ENCODE measurements around the gene ZNF106. TPM values are rescaled to one million over a fixed set of nuclear protein-coding genes. Genes with fewer than 3 reads are reported as not detected.

ZNF106 gene
- total RNA-seq, 1 experiment from 2014 or later, result 58.2 TPM

DNA sequence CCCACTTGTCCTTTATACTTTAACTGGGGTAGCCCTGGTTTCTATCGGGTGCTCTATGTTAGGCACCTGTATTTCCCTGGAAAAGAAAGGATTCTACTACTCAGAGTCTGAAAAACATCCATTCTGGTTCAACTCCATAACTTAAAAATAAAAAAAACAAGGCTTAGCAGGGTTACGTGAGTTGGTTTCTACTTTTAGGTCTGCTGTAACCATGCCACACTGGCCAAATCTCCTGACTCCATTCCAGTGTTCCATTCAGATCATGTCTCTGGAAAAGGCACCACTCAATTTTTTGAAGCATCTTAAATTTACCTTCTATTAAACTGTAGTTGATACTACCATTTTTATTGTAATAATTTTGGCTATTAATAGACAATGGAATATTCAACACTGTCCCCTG is 69.6 kb downstream of the ZNF106 start (continued):
- TF ChIP-seq, protein P1, sequence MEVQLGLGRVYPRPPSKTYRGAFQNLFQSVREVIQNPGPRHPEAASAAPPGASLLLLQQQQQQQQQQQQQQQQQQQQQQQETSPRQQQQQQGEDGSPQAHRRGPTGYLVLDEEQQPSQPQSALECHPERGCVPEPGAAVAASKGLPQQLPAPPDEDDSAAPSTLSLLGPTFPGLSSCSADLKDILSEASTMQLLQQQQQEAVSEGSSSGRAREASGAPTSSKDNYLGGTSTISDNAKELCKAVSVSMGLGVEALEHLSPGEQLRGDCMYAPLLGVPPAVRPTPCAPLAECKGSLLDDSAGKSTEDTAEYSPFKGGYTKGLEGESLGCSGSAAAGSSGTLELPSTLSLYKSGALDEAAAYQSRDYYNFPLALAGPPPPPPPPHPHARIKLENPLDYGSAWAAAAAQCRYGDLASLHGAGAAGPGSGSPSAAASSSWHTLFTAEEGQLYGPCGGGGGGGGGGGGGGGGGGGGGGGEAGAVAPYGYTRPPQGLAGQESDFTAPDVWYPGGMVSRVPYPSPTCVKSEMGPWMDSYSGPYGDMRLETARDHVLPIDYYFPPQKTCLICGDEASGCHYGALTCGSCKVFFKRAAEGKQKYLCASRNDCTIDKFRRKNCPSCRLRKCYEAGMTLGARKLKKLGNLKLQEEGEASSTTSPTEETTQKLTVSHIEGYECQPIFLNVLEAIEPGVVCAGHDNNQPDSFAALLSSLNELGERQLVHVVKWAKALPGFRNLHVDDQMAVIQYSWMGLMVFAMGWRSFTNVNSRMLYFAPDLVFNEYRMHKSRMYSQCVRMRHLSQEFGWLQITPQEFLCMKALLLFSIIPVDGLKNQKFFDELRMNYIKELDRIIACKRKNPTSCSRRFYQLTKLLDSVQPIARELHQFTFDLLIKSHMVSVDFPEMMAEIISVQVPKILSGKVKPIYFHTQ (CRISPR knock-in tag; IDR thresholded peaks at IDR 0.05), result no peak

DNA sequence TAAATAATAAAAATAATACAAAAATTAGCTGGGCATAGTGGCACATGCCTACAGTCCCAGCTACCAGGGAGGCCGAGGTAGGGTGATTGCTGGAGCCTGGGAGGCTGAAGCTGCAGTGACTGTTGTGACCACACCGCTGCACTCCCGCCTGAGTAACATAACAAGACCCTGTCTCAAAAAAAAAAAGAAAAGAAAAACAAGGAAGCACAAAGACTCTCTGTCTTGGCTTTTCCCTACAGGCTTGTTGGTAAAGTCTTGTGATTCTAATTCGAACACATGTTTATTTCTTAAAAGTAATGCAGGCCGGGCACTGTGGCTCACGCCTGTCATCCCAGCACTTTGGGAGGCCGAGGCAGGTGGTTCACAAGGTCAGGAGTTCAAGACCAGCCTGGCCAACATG is 71.6 kb downstream of the ZNF106 start:
- ChIA-PET POLR2A (no interaction called here), CTCF (no interaction called here)
- no peak for DNase-seq (ENCODE audit: low spot score)
- Mint-ChIP-seq H3K36me3 (peaks cover 52% of the 10 kb centered on the region), H3K9me3 (no peaks in the 10 kb centered on the region), H3K4me1 (no peaks in the 10 kb centered on the region), H3K27ac (no peak overlapping the region), H3K4me3 (no peak overlapping the region), H3K27me3 (ENCODE audit: low read depth) (no peaks in the 10 kb centered on the region)
- TF ChIP-seq FOXJ3 (CRISPR knock-in tag; IDR thresholded peaks at IDR 0.05; ENCODE audit: borderline replicate concordance), result no peak
- TF ChIP-seq ZNF416 (CRISPR knock-in tag; IDR thresholded peaks at IDR 0.05), result no peak
- TF ChIP-seq JUN (CRISPR knock-in tag; IDR thresholded peaks at IDR 0.05), result no peak
- TF ChIP-seq, protein P2, sequence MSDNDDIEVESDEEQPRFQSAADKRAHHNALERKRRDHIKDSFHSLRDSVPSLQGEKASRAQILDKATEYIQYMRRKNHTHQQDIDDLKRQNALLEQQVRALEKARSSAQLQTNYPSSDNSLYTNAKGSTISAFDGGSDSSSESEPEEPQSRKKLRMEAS (CRISPR knock-in tag; IDR thresholded peaks at IDR 0.05), result no peak
- no peak for TF ChIP-seq SMAD3 (CRISPR knock-in tag; IDR thresholded peaks at IDR 0.05; ENCODE audit: borderline replicate concordance)
- no peak for TF ChIP-seq ZNF232 (CRISPR knock-in tag; IDR thresholded peaks at IDR 0.05)
- no peak for TF ChIP-seq ZNF423 (CRISPR knock-in tag; IDR thresholded peaks at IDR 0.05)
- TF ChIP-seq ZBTB21 (CRISPR knock-in tag; IDR thresholded peaks at IDR 0.05; ENCODE audit: borderline replicate concordance), result no peak
- TF ChIP-seq, protein P3, sequence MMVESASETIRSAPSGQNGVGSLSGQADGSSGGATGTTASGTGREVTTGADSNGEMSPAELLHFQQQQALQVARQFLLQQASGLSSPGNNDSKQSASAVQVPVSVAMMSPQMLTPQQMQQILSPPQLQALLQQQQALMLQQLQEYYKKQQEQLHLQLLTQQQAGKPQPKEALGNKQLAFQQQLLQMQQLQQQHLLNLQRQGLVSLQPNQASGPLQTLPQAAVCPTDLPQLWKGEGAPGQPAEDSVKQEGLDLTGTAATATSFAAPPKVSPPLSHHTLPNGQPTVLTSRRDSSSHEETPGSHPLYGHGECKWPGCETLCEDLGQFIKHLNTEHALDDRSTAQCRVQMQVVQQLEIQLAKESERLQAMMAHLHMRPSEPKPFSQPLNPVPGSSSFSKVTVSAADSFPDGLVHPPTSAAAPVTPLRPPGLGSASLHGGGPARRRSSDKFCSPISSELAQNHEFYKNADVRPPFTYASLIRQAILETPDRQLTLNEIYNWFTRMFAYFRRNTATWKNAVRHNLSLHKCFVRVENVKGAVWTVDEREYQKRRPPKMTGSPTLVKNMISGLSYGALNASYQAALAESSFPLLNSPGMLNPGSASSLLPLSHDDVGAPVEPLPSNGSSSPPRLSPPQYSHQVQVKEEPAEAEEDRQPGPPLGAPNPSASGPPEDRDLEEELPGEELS (CRISPR knock-in tag; IDR thresholded peaks at IDR 0.05), result no peak
- no peak for TF ChIP-seq RORB (CRISPR knock-in tag; IDR thresholded peaks at IDR 0.05)
- TF ChIP-seq, protein P4, sequence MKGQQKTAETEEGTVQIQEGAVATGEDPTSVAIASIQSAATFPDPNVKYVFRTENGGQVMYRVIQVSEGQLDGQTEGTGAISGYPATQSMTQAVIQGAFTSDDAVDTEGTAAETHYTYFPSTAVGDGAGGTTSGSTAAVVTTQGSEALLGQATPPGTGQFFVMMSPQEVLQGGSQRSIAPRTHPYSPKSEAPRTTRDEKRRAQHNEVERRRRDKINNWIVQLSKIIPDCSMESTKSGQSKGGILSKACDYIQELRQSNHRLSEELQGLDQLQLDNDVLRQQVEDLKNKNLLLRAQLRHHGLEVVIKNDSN (CRISPR knock-in tag; IDR thresholded peaks at IDR 0.05), result no peak
- TF ChIP-seq, protein P5, sequence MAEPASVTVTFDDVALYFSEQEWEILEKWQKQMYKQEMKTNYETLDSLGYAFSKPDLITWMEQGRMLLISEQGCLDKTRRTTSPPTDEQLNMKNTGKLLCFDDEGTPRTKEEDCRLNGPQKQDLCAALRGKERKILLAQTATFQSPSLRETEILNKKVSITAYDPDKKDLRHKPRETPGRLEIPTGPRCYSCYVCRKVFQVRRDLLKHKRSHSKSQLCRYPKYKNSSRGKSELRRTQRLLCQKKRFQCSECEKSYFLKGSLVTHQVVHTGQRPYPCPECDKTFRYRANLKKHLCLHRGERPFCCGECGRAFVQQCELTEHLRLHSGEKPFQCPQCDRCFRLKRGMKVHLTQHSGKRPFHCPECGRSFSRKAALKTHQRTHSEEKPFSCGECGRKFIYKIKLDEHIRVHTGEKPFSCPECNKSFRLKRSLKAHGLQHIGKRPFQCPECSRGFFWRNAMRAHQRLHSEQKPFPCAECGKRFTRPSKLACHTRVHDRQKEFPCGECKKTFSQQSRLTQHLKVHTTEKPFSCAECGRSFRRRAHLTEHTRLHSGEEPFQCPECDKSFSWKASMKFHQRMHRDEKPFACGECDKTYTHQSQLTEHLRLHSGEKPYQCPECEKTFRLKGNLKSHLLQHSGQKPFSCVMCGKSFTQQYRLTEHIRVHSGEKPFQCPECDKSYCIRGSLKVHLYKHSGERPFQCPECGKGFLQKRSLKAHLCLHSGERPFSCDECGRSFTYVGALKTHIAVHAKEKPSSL (CRISPR knock-in tag; conservative IDR thresholded peaks at IDR 0.05), result no peak
- no peak for TF ChIP-seq GRHL2 (CRISPR knock-in tag; IDR thresholded peaks at IDR 0.05; ENCODE audit: insufficient replicate concordance, severe bottlenecking)
- no peak for TF ChIP-seq ZNF121 (CRISPR knock-in tag; IDR thresholded peaks at IDR 0.05)
- no peak for TF ChIP-seq EMX1 (CRISPR knock-in tag; IDR thresholded peaks at IDR 0.05)
- TF ChIP-seq, protein P6, sequence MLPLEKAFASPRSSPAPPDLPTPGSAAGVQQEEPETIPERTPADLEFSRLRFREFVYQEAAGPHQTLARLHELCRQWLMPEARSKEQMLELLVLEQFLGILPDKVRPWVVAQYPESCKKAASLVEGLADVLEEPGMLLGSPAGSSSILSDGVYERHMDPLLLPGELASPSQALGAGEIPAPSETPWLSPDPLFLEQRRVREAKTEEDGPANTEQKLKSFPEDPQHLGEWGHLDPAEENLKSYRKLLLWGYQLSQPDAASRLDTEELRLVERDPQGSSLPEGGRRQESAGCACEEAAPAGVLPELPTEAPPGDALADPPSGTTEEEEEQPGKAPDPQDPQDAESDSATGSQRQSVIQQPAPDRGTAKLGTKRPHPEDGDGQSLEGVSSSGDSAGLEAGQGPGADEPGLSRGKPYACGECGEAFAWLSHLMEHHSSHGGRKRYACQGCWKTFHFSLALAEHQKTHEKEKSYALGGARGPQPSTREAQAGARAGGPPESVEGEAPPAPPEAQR (CRISPR knock-in tag; IDR thresholded peaks at IDR 0.05), result no peak
- TF ChIP-seq NFYB (CRISPR knock-in tag; conservative IDR thresholded peaks at IDR 0.05; ENCODE audit: low read depth), result no peak
- ATAC-seq, result no peak
